CD4-positive, alpha-beta T cell treated with Interleukin-12 subunit alpha and Interleukin-12 subunit beta, for 1 hour (primary cell): Measurements from ENCODE around the gene HEBP1.
A peak's percentile ranks its signal among the peaks of the same experiment; 100 is the strongest.

Experiments
- DNase-seq: peaks from one replicate; pipeline ENCODE4 v3.0.0-alpha.2; 2020

HEBP1 gene

GRCh38 chr12:12986775-12987331 is 13.2 kb downstream of the HEBP1 start:
- no peak for DNase-seq

DNA sequence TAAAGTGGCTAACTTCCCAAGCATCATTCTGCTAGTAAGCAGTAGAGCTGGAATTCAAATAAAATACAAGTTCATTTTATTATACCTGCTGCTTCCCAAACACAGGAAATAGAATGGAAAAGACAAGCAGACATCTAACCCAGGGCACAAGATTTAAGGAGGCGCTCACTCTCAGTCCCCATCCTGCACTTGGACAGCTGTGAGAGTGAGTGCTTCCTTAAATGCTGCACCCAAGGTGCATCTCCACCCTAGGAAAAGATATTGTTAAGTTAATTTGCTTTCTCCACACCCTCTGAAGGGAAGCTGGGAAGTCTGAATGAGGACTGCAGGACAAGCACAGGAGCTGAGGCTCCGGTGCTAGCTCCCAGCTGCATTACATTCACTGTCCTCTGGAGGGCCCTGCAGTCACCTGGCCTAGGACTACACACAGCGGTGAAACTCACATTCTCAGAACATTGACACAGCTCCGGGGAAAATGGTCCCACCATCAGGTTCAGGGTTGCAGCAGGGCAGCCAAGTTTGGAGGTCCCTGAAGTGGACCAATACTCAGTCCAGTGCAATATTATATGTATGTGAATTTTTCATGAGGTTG is 14.2 kb downstream of the HEBP1 start:
- peak; percentile 11 for DNase-seq

- DNase-seq, result no peak
These were observed 15.9 kb downstream of the HEBP1 start for GRCh38 chr12:12984149-12984548.

GRCh38 chr12:12983420-12984035 is 16.5 kb downstream of the HEBP1 start:
- peak; percentile 20 for DNase-seq

GRCh38 chr12:12982331-12982730 is 17.7 kb downstream of the HEBP1 start:
- DNase-seq, result no peak

DNA sequence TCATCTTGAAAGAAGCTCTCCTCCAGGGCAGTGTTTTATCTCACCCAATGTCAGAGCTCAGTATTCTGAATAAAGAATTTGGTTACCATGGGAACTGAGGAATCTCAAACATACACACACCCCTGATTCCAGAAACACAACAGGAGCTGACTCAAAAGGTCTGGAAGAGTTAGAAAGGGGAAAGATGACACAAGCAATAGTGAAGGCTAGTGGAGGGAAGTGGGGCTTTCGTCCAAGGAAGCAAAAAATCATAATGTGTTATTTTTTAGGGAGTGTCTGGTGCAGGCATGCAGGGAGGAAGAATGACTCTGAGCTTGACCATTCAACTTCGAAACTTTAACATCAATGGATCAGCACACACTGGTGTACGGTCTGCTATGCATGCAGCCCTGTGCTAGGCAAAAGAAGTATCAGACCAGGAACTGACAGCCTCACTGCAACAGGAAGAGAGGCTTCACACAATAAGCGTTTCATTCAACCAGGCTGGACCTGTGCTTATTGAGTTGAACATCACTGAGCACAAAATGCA is 20.3 kb downstream of the HEBP1 start:
- DNase-seq, result no peak

DNA sequence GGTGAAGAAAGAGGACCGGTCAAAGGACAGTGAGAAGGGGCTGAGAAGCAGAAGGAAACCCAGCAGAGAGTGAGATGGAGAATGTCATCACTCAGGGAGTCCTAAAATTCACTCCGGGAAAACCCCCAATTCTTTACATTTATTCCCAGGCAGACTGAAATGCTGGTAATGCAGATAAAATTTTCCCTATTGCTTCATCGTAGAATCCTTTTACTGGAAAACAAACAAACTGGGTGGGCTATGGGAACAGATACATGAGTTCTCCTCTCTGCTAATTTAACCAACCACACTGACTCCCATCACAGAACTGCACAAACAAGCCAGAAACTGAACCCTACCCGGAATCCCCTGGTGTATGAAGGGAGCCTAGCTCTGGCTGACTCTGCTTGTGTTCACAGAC is 20.9 kb downstream of the HEBP1 start:
- DNase-seq, result no peak

DNA sequence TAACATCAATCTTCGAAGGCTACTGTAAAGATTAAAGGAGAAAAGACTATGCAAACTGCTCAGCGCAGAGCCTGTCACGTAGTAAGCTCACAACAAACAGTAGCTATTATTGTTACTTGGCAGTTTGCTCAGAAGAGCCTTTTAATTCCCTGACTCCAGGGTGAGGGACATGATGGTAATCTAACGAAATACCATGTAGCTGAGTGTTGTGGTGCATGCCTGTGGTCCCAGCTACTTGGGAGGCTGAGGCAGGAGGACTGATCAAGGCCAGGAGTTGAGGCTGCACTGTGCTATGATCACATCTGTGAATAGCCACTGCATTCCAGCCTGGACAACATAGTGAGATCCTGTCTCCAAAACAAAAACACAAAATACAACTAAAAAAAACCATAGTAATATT is 22.8 kb downstream of the HEBP1 start:
- no peak for DNase-seq

DNA sequence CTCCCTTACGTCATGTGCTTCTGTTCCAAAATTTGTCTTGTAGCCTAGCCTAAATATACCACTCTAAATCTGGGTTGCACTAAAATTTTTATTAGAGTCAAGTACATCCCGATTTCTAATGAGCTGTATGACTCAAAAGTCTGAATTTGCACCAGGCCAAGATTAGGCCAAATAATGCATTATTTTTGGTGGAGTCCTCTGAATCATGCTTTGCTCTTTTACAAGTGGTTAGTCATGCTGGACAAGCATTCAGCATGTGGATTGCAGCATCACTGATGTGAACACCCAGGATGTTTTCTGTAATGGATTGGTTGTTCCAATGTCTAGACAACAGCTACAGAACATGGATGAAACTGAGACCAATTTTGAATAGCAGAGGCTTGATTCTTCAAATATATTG is 23.7 kb downstream of the HEBP1 start:
- DNase-seq, result no peak

DNA sequence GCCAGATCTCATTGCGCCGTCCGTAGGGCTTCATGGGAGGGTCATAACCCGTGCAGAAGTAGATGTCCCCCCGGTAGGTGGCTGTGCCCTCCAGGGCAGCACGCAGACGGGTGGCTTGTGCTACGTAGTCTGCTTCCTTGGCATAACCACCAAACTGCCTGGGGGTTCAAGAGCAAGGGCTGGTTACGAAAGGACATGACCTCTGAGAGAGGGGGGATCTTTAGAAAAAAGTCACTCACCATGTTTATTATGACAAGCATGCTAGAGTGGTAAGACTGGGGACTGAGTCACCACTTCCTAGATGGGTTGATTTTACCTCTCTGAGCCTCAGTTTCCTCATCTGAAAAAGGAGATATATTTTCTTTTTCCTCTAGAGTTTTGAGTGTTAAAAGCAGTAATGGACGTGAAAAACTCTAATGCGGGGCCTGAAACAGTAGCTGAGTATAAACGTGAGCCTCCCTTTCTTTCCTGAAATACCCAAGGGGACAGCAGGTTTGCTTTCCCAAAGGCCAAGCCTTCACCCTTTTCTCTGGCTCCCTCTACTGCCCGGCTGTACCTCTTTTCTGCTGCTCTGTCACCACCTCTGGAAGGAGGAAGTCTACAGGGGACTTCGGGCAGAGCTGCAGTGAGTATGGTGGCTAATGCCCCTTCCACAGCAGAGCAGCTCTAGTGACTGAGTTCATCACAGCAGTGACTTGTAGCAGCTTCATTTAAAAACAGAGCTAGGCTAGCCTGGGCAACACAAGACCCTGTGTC is 24.6 kb downstream of the HEBP1 start:
- DNase-seq, result no peak

DNA sequence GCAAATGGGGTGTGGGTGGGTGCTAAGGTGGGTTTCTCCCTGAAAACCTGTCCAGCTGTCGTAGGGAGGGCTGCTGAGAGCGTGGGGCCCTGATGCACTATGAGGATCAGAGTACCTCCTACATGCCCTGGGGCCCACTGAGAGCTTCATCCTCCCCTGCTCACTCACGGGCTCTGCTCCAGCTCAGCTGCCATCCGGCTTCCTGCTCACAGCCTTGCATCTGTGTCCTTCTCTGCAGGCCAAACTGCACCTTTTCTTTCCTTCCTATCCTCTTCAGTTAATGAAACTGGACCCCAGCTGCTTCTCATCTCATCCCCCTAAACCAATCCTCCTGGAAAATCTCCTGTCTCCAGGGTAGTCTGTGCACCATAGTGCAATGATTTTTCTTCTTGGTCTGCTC is 25.9 kb downstream of the HEBP1 start:
- no peak for DNase-seq

DNA sequence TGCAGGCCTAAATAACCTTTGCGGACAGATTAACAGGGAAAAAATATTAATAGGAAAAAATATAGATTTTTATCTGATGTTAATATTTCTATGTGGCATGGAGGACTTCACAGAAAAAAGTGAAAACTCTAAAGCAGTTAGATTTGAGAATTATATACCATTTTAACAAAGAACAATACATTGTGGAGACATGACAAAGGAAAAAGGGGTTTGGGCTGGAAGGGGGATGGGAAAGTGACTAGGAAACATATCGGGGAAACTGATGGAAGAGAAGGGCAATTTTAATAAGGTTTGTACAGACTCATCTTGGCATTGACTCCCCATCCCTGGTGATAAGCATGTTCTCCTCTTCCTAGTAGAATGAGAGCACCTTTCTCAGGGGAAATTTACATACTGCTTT is 27.0 kb downstream of the HEBP1 start:
- no peak for DNase-seq

- no peak for DNase-seq
These were observed 34.2 kb downstream of the HEBP1 start for GRCh38 chr12:12965836-12966235.

DNA sequence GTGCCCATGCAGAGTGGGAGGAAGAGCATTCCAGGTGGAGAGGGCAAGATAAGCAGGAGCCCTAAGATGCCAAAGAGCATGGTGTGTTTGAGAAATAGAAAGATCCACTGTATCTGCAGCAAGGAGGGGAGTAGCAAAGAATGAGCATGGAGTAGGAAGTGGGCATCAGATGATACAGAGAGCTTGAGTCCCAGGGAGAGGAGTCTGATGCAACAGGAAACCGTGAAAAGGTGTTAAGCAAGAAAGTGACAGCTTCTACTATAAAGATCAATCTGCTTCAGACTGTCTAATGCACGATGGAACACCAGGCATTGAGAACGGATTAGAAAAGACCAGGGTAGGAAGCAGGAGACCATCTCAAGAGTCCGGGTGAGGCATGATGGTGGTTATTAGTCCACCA is 35.8 kb downstream of the HEBP1 start:
- no peak for DNase-seq

GRCh38 chr12:12960639-12961209 is 39.3 kb downstream of the HEBP1 start:
- DNase-seq, result no peak

DNA sequence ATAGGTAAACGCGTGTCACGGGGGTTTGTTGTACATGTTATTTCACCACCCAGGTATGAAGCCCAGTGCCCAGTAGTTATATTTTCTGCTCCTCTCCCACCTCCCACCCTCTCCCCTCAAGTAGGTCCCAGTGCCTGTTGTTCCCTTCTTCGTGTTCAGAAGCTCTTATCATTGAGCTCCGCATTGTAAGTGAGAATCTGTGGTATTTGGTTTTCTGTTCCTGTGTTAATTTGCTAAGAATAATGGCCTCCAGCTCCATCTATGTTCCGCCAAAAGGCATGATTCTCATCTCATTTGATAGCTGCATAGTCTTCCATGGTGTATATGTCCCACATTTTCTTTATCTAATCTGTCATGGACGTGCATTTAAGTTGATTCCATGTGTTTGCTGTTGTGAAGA is 41.2 kb downstream of the HEBP1 start:
- DNase-seq, result no peak

GRCh38 chr12:12954878-12955625 is 45.0 kb downstream of the HEBP1 start:
- DNase-seq, result no peak

DNA sequence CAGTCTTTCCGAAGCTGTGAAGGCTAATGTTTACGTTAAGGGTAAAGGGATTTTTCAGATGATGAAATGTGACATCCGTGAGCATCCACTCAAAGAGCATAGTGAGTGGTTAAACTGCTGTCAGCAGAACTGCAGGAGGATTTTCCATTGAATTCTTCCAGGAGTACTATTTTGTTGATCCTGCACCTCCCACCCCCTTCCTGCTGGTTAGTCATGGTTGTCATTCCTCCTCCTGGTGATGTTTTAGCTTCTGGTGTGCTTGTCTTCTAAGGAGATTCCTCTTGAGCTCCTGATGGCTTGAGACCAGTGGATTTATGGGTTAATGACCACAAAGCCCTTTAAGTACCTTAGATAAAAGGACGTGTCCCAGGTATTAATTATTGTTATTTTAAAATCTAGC is 45.7 kb downstream of the HEBP1 start:
- DNase-seq, result no peak

GRCh38 chr12:12952036-12952435 is 48.0 kb downstream of the HEBP1 start, which contains the start of gene GPRC5D:
Gene GPRC5D, minus strand, starts transcription at chr12:12952170. Its CDS starts 1,786 bp downstream, at chr12:12950384.
- no peak for DNase-seq

GRCh38 chr12:12951504-12951903 is 48.6 kb downstream of the HEBP1 start:
- no peak for DNase-seq

GRCh38 chr12:12947902-12948301 is 52.2 kb downstream of the HEBP1 start:
- no peak for DNase-seq

GRCh38 chr12:12946686-12947355 is 53.2 kb downstream of the HEBP1 start:
- DNase-seq, result no peak
